Measurements from ENCODE around the gene SPIB. TPM values are rescaled to one million over a fixed set of nuclear protein-coding genes. Genes with fewer than 3 reads are reported as not detected.
A peak's percentile ranks its signal among the peaks of the same experiment; 100 is the strongest.

SPIB gene
- total and polyA plus RNA-seq, 2 of the 4 experiments (the other 2 are of a cell fraction): not detected

DNA sequence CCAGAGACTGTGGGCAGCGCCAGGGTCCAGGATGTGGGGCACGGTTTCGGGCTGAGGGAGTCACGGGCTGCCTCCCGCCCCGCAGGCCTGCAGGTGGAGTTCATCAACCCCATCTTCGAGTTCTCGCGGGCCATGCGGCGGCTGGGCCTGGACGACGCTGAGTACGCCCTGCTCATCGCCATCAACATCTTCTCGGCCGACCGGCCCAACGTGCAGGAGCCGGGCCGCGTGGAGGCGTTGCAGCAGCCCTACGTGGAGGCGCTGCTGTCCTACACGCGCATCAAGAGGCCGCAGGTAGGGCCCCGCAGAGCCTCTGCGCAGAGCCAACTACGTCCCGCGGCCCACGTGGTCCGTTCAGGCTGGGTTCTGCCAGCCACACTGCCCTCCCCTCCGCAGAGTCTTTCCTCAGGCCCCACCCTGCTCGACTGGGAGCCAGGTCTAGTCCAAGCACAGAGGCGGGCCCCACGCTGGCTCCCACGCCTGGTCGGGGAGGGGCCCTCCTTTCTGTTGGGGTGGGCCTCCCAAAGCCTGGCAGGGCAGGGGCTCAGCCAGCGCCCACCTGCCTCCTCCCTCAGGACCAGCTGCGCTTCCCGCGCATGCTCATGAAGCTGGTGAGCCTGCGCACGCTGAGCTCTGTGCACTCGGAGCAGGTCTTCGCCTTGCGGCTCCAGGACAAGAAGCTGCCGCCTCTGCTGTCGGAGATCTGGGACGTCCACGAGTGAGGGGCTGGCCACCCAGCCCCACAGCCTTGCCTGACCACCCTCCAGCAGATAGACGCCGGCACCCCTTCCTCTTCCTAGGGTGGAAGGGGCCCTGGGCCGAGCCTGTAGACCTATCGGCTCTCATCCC is 36.6 kb upstream of the SPIB start (continued):
- TF ChIP-seq RFX5 (IDR thresholded peaks at IDR 0.05; ENCODE audit: low read depth, low read length): no peak

DNA sequence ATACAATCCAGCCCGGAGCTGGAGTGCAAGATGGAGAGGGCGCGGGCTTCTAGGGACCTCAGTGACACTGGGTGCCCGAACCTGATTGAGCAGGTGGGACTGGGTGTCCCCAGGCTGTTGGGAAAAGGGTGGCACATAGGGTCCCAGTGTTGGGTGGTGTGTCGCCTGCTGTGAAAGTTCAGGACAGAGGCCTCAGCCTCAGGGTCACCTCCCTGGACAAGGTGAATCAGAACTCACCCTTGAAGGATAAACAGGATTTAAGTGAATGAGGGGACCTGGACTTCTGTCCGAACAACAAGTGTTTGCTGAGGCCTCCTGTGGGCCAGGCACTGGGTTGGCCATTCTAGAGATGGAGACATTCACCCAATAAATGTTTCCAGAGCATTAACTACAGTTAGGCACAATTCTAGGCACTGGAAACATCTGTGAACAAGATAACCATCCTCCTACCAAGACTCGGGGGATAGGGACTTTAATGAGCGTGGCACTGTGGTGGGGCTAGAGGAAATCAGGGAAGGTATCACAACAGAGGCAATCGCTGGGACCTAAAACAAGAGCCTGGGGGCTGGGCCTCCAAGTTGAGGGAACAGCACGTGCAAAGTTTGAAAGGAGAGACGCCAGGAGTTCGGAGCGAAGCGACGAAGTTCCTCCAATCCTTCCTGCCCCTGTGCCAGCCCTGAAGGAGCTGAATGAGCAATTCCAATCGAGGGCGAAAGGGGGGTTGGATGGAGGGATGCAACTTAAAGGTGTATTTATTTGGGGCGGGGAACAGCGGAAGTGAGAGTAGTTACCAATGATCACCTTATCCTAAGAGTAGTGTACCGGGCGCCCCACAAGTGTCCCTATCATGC is 35.5 kb upstream of the SPIB start:
- peak overlapping the region; percentile 29 for H3K4ac ChIP-seq (ENCODE audit: low read depth, low read length)
- intact Hi-C loops (cut with micrococcal nuclease): no loop called here
- H3K4me3 ChIP-seq (ENCODE audit: insufficient read depth, low read depth, low read length): peak overlapping the region; percentile 76
- DNase-seq (no peak), ATAC-seq (ENCODE audit: low read depth) (no peak)
- H3K9me3 ChIP-seq (ENCODE audit: control insufficient read depth, insufficient read depth, low read length): no peaks in the 10 kb centered on the region
- H3K18ac ChIP-seq (ENCODE audit: low read depth, low read length): no peak overlapping the region
- H3K4me1 ChIP-seq (ENCODE audit: control insufficient read depth, insufficient read depth, low read length): no peaks in the 10 kb centered on the region; the same call in 1 of the 2 replicates
- 0 out of 2 replicates have a peak overlapping the region, but pooled peaks have one; percentile 28 for H4K91ac ChIP-seq (ENCODE audit: insufficient read depth, low read depth, low read length)
- no TSS peak for BruUV-seq (replicated peaks)
- no peak for TF ChIP-seq BHLHE40 (IDR thresholded peaks at IDR 0.05; ENCODE audit: low read depth, low read length)
- TF ChIP-seq, protein P1, sequence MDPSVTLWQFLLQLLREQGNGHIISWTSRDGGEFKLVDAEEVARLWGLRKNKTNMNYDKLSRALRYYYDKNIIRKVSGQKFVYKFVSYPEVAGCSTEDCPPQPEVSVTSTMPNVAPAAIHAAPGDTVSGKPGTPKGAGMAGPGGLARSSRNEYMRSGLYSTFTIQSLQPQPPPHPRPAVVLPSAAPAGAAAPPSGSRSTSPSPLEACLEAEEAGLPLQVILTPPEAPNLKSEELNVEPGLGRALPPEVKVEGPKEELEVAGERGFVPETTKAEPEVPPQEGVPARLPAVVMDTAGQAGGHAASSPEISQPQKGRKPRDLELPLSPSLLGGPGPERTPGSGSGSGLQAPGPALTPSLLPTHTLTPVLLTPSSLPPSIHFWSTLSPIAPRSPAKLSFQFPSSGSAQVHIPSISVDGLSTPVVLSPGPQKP (IDR thresholded peaks at IDR 0.05; ENCODE audit: borderline replicate concordance, low read depth, low read length): no peak
- TF ChIP-seq, protein P2, sequence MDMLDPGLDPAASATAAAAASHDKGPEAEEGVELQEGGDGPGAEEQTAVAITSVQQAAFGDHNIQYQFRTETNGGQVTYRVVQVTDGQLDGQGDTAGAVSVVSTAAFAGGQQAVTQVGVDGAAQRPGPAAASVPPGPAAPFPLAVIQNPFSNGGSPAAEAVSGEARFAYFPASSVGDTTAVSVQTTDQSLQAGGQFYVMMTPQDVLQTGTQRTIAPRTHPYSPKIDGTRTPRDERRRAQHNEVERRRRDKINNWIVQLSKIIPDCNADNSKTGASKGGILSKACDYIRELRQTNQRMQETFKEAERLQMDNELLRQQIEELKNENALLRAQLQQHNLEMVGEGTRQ (IDR thresholded peaks at IDR 0.05; ENCODE audit: low read depth, low read length): no peak
- no peaks in the 10 kb centered on the region for H3K27me3 ChIP-seq (ENCODE audit: control insufficient read depth, insufficient read depth, low read length)
- 0 out of 2 replicates have a peak overlapping the region, but pooled peaks have one; percentile 0 for H2AK5ac ChIP-seq (ENCODE audit: low read depth, low read length)
- no peak overlapping the region for H3K14ac ChIP-seq (replicated peaks; ENCODE audit: low read depth, low read length)
- H4K8ac ChIP-seq (ENCODE audit: low read depth in 2 of 2, low read length in 2 of 2): peak overlapping the region; percentile 49 to 60; a peak in 3 of 4 replicates
- H3K9ac ChIP-seq (ENCODE audit: low read depth, low read length): peak overlapping the region; percentile 44
- H3K23ac ChIP-seq (ENCODE audit: low read depth, low read length): no peak overlapping the region
- peaks cover 4 to 53% of the 10 kb centered on the region in 2 experiments; a peak in 3 of 4 replicates for H3K79me1 ChIP-seq (ENCODE audit: low read depth in 1 of 2, low read length in 2 of 2)
- H3K56ac ChIP-seq (ENCODE audit: extremely low read depth, insufficient read depth, low read length): no peak overlapping the region
- WGBS, 2 experiments (ENCODE audit: extremely low coverage in 2 of 2, insufficient read length in 1 of 2): 74% methylated on average over 4 of the region's 21 CpGs; no CpG with 5 or more reads in 1 of the 2 experiments
- no peak overlapping the region for H2BK20ac ChIP-seq (ENCODE audit: low read depth, low read length)
- H4K20me1 ChIP-seq (ENCODE audit: insufficient read depth, low read length): peaks cover 4% of the 10 kb centered on the region; the same call in 1 of the 2 replicates
- H2AK9ac ChIP-seq (replicated peaks; ENCODE audit: low read depth, low read length, poor library complexity): peak overlapping the region; percentile 56
- CTCF ChIA-PET: interaction anchor here (1.1 kb wide), 1 partner anchor 77 kb away, joined by 3 read pairs; no protein-coding TSS in a partner anchor
- peaks cover 6% of the 10 kb centered on the region; the same call in 1 of the 2 replicates for H3K9me1 ChIP-seq (ENCODE audit: insufficient read depth, low read length)
- H2BK15ac ChIP-seq (ENCODE audit: low read depth, low read length): no peak overlapping the region
- in situ Hi-C loops (cut with MboI; ENCODE audit: low sequenced_read_pairs): no loop called here
- peak overlapping the region; percentile 34 for H3K27ac ChIP-seq (ENCODE audit: insufficient read depth, low read length)
- peak overlapping the region; percentile 88 for H2AFZ ChIP-seq (replicated peaks; ENCODE audit: low read length, poor library complexity)
- dilution Hi-C loops (cut with HindIII; ENCODE audit: low sequenced_read_pairs, unreplicated experiment): no loop called here
- POLR2A ChIA-PET (ENCODE audit: unreplicated experiment): no interaction called here
- H4K5ac ChIP-seq (ENCODE audit: low read depth, low read length): peak overlapping the region; percentile 36; the same call in 1 of the 2 replicates
- H3K4me2 ChIP-seq (ENCODE audit: low read depth, low read length): peak overlapping the region; percentile 73
- no peak overlapping the region for H2BK120ac ChIP-seq (ENCODE audit: low read depth, low read length)
- peak overlapping the region; percentile 30 for H2BK5ac ChIP-seq (ENCODE audit: low read depth, low read length, poor library complexity, severe bottlenecking)
- H3K36me3 ChIP-seq (ENCODE audit: control insufficient read depth, insufficient read depth, low read length): peaks cover 37% of the 10 kb centered on the region
